HG02571 (cell line): ENCODE data around the gene OR6J1.
A peak's percentile ranks its signal among the peaks of the same experiment; 100 is the strongest.
"Not testable (repeated sequence)": the region's sequence is repeated elsewhere in the genome, so short reads cannot be mapped to it uniquely, and the experiment has no call there.

Source experiments
- ATAC-seq: cut with Tn5 transposase; IDR thresholded peaks from one replicate; pipeline ENCODE4 v1.9.1; 2021; ENCODE audit warnings: mild to moderate bottlenecking, moderate library complexity; ENCODE audit not compliant: unreplicated experiment

The OR6J1 gene

DNA sequence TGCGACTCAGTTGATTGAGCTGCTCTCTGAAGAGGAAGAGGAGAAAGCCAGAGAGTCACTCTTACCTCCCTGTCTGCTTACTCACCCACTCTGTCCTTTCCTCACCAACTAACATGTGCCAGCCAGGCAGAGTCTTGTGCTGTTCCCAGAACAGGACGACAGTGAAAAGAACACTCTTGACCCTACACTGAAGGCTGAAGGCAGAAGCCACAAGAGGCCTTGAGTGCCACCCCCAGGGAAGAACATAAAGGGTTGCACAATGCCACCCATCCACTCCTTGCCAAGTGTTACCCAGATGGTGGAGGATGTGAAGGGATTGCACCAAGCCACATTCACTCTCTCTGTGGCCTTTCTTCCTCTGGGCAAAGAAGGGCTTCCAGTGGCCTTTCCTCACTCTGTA, 33.2 kb downstream of the OR6J1 start:
- no peak for ATAC-seq

DNA sequence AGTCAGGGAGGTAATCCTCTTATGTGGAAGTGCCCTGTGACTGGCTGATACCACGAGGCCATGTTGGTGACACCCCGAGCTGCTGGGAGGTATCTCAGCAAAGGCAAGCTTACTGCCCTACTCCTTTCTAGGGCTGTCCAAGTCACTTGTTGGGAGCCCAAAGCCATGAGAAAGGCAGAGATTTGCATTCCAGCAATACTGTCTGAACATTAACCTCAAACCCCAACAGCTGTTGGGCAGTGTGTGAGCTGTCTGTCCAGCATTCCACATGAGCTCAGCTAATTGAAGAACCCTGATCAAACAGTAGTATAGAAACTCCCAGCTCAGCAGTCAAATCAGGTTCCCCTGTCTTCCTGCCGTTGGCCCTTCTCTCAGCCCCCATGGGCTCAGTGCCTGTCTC, 36.9 kb downstream of the OR6J1 start:
- no peak for ATAC-seq

DNA sequence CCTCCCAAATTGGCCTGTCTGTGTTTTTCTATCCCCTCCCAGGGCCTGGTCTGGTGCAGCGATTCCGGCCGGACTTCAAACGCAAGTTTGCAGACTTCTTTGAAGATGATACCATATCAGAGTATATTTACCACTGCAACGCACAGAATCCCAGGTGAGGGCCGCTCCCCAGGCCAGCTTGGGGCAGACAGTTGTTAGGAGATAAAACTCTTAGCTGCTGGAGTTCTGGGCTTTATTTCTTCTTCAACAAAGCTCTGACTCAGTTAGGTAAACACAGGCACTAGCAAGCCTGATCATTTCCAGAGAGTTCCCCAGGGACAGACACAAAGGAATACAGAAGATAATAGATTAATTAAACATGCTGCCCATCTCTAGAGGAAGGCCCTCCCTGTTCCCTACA, 37.8 kb downstream of the OR6J1 start:
- ATAC-seq = no peak

DNA sequence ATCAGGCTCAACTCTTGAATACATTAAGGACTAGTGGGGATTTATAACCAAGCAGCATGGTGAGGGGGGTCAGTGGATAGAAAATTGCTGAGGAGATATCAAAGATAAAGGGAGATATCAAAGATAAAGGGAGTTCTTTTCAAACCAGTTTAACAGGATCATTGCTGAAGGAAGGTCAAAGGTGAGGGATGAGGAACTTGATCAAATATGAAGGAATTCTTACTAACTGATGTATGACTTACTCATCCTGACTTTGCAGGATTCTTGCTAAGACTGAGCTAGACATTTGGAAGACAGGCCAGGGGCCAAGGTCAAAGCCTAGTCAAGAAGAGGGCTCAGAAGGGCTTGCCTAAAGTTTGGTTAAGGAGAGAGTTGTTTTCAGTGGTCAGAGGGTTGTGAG, 41.3 kb downstream of the OR6J1 start:
- ATAC-seq = no peak

DNA sequence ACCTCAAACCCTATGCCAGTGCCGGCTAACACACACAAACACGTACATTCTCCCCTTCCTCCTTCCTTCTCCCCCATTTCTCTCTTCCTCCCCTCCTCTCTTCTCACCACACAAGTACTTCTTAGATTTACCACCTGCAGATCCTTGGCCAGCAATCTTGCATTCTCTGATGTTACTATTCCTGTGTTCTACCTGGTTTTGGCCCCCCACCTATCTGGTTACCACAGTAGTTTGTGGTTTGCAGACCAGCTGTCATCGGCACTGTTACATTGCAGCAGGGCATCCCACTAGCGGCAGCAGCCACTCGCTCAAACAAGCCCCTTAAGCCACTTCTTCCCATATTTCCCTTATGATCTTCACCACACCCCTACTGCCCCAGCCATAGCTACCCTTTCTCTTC, 42.2 kb downstream of the OR6J1 start:
- ATAC-seq = no peak

DNA sequence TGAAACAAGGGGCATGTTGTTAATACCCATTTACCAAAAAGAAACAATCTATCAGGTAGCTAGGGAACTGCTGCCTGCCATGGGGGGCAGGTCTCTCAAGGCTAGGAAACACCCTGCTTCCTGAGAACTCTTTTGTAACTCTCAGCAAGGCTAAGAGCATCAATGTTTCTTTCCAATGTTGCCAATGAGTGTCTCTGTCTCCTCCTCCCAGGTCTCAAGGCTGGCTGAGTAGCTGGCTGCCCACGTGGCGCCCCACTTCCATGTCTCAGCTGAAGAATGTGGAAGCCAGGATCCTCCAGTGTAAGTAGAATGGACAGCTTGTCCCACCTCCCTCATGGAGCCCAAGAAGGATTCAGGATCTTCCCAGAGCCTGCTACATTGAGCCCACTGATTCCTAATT, 42.7 kb downstream of the OR6J1 start:
- ATAC-seq = no peak

DNA sequence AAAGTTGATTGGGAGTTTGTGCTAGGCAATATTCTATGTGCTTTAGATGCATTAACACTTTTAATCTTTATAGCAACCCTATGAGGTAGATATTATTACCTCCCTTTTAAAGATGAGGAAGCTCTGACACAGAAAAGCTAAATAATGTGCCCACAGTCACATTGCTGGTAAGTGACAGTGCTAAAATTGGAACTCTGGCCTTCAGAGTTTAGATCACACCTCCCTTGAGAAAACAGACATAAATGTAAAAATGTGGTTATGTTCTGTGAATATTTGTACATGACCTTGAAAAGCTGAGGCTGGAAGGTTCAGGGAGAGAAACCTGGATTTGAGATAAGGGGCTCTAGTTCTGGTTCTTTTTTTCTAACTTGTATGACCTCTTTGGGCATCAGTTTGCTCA, 44.1 kb downstream of the OR6J1 start:
- ATAC-seq = no peak

- no peak for ATAC-seq
Observed at GRCh38 chr14:22599349-22599748, 44.8 kb downstream of the OR6J1 start.

- peak; percentile 46 for ATAC-seq
Observed at GRCh38 chr14:22598896-22599244, 45.3 kb downstream of the OR6J1 start.

DNA sequence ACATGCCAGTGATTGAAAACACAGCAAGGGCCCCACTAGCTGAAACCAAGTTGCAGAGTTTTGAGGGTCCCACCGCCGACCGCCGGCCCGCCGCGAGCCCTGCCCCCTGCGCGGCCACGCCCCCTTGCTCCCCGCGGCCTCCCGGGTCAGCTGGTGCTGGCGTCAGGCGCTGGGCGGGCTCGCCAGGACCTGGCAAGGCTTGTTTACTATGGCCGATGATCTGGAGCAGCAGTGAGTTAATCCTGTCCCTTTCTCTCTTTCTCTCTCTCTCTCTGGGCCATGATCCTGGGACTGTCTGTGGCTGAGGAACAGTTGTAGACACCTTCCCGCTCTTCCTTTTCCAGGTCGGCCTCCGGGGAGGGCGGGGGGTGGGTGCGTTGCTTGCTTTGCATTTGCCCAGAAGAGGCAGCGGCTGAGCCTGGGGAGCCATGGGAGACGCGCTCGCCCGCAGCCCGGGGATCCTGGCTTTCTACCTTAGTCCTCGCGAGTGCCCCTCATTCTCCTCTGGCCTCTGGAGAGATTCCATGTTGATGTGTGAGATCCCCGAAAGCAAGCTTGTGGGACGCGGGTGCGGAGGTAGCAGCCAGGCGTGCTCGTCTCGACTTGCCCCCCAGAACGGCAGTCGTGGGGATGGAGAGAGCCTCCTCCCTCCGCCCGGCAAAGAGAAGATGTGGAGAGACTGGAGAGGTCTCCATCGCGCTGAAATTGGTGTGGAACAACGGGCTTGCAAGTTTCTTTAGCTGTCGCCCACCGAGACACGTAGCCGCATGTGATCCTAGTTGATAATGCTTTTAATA, 45.9 kb downstream of the OR6J1 start, which contains the start of gene ABHD4:
Gene ABHD4, plus strand, starts transcription at position 202 of the 797 bp plus-strand sequence. Its CDS starts 7 bp downstream, at position 209.
- peak; percentile 60 for ATAC-seq

GRCh38 chr14:22597771-22598098, 46.4 kb downstream of the OR6J1 start:
- ATAC-seq = peak; percentile 21

DNA sequence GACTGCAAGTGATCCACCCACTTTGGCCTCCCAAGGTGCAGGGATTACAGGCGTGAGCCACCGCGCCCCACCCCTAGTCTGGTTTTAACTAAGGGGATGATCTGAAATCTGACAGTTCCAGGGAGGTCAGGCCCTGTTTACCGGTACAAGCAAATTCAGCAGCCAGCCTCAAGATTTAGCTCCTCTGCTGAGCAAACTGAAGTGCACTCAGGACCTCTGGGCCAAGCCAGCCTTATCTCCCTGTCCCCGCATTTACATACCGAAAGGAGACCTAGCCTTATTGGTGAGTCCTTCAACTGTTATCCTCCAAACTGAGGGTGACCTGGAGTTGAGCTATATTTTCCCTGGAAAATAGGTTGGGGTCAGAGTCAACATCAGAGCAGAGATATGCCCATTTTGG, 46.9 kb downstream of the OR6J1 start:
- ATAC-seq = no peak

DNA sequence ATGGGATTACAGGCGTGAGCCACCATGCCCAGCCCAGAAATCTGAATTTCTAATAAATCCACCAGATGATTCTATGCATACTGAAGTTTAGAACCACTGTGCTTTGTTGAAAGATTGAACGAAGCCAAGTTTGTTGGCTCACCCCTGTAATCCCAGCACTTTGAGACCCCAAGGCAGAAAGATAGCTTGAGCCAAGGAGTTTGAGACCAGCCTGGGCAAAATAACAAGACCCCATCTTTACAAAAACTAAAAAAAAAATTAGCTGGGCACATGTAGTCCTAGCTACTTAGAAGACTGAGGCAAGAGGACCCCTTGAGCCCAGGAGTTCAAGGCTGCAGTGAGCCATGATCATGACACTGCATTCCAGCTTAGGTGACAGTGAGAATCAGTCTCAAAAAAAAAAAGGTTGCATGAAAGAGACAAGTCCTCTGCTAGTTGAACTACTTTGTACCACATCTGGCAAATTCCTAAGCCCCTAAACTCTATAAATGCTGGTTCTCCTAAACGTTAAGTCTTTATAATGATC, 47.7 kb downstream of the OR6J1 start:
- ATAC-seq = no peak

DNA sequence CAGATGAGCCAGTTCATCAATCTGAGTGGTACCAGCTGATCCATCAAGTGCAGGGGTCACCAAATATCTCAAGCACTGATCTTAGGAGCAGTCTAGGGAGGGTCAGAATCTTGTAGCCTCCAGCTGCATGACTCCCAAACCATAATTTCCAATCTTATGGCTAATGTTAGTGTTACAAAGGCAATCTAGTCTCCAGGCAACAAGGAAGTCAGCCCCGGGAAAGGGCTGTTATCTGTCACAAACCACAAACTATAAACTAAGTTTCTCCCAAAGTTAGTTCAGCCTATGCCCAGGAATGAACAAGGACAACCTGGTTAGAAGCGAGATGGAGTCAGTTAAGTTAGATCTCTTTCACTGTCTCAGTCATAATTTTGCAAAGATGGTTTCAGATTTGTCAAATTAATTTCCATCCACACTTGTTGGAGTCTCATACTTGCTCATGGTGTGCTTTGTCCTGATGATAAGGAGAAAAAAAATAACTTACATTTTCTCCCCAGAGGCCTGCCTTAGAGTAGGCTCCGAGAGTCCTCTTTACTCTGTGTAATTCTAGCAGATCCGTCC, 49.9 kb downstream of the OR6J1 start:
- ATAC-seq = no peak

GRCh38 chr14:22593601-22594000, 50.6 kb downstream of the OR6J1 start:
- ATAC-seq = no peak

GRCh38 chr14:22593189-22593588, 51.0 kb downstream of the OR6J1 start:
- no peak for ATAC-seq

DNA sequence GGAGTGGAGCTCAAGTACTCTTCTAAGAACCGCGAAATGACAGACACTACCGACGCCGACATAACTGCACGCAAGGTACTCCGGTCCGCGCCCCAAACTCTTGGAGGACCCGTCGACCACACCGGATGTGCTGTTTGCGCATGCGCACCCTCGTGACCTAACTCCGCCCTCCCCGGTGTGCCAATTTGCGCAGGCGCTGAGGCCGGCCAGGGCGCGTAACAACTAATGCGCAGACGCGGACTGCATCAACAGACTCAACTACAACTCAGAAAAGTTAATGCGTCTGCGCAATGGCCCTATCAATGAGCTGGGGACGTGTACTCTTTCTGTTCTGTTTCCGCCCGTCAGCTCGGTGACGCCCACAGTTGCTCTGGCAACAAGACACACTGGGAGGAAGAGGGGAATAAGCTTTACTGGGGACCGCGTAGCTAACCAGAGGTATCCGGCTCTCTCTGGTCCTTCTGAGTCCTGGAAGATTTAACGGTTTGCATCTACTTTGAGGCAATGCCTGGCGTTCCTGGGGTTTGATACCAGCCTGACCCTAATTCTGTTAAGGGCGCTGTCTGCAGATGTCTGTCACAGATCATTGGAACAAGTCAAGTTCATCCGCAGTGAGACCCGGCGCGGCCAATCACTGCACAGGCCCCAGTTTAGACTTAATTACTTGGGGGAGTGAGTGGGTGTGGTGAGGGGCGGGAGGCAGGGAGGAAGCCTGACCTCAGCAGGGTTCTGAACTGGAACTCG, 54.9 kb downstream of the OR6J1 start, which contains the start of gene DAD1:
Gene DAD1, minus strand, starts transcription at position 129 of the 744 bp plus-strand sequence. Its CDS starts 67 bp downstream, at position 62.
- ATAC-seq = peak; percentile 86

DNA sequence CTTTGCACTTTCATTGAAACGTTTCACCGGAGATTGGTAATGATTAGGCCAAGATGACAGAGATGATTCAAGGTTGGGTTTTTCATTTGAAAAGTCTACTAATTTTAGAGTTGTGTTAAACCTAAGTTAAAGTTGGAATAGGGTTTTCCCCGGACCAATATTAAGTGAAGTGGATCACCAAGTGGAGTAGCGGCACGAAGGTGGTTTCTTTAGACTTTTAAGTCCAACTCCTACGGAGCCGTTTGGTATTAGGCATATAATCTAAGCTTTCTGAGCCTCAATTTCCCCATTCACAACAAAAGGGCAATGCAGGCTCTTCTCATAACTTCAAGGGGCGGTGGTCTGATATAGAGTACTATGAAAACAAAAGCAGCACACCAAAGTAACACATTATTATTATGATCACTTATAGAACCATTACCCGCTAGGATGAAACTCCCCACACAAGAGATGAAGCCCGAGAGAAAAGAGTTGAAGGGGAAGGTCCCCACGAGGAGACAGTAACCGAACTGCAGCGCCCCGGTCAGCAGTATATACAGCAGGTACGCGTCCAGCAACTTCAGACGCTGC, 55.5 kb downstream of the OR6J1 start:
- ATAC-seq = no peak

GRCh38 chr14:22587677-22588422, 56.3 kb downstream of the OR6J1 start:
- ATAC-seq = not testable (repeated sequence)

GRCh38 chr14:22587247-22587646, 56.9 kb downstream of the OR6J1 start:
- ATAC-seq = no peak

- ATAC-seq = no peak
Observed at GRCh38 chr14:22583994-22584393, 60.2 kb downstream of the OR6J1 start.
